ENCODE measurements around the gene GRAMD2A. TPM values are rescaled to one million over a fixed set of nuclear protein-coding genes. Genes with fewer than 3 reads are reported as not detected.
"Not testable (repeated sequence)": the region's sequence is repeated elsewhere in the genome, so short reads cannot be mapped to it uniquely, and the experiment has no call there.

Gene GRAMD2A
- total RNA-seq, 1 donor from 2014 or later, result 0.13 TPM

DNA sequence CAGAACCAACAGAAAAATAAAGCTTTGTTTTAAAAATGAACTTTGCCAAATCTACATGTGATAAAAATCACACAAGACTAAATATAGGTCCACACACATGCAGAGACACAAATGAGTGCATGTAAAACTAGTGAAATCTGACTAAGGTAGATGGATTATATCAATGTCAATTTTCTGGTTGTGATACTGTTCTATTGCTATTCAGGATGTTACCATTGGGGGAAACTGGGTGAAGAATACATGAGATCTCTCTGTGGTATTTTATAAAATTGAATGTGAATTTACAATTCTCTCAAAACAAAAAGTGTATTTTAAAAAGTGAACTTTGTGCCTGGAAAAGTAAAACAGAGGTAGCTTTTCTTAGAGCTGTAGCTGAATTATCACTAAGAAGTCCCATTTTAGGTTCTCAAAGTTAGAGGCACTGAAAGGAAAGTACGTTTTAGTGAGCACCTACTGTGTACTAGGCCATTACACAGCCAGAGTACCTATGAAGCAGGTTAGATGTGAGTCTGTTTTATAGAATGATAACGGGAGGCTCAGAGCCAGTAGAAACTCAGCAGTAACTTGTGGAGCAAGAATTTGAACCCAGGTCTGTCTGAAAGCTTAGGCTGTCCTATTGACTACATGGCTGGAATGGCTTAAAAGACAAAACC is 8.2 kb downstream of the GRAMD2A start:
- no peak for DNase-seq (ENCODE audit: low read depth in 2 of 2)

DNA sequence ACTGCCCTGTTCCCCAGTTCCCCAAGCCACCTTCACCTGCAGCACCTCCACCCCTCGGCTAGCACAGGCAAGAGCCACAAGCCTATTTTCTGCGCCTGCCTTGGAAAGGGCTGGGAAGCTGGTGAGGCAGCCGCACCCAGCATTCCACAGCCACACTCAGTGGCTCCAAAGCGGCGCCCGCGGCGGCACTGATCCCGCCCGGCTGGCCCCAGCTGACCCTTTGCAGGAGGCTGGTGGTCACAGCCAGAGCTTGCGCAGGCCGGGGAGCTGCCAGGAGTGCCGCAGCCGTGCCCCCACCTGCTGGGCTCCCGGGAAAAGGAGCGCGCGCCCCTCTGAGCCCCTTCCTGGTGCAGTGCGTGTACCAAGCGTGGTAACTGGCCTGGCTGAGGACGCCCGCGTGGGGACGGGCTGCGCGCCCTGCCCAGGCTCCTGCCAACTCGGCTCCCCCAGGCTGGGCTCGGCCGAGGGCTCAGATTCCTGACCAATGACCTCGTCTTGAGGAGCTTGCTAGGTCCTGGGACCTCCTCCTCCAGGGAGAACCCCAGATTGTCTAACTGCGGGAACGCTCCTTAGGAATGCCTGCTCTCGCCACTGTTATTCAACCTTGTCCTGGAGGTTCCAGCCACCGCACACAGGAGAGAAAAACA is 13.3 kb downstream of the GRAMD2A start:
- DNase-seq (ENCODE audit: low read depth in 2 of 2), result no peak

DNA sequence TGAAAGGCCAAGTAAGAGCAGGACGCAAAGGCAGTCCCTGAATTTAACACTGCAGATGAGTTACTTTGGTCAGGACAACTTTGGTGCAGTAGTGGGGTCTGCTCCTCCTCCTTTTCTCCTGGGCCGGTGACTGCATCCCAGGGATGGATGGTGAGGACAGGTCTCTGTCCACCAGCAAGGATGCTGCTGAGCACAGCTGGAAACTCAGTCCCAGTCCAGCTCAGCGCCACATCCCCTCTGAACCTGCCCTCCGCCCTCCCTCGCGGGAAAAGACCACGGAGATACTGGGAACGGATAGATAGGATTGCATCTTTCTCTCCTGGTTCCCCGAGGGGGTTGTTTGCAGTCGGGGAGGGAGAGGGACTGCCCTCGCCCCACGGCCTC is 13.8 kb downstream of the GRAMD2A start:
- no peak for DNase-seq (ENCODE audit: low read depth in 2 of 2)

DNA sequence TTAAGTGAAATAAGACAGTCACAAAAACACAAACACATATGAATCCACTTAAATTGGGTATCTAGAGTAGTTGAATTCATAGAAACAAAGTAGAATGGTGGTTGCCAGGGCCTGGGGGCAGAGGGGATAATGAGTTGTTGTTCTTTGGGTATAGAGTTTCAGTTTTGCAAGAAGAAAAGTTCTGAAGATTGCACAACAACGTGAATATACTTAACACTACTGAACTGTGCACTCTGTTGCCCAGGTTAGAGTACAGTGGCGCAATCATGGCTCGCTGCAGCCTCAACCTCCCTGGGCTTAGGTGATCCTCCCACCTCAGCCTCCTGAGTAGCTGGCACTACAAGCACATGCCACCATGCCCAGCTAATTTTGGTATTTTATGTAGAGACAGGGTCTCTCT is 14.9 kb downstream of the GRAMD2A start:
- DNase-seq (ENCODE audit: low read depth in 2 of 2), result no peak

DNA sequence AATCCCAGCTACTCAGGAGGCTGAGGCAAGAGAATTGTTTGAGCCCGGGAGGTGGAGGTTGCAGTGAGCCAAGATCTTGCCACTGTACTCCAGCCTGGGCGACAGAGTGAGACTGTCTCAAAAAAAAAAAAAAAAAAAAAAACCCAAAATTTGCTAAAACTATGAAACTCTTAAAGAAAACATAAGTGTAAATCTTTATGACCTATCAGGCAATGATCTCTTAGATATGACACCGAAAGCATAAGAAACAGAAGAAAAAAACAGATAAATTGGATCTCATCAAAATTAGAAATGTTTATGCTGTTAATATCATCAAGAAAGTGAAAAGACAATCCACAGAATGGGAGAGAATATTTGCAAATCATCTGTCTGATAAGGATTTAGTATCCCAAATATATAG is 15.3 kb downstream of the GRAMD2A start:
- no peak for DNase-seq (ENCODE audit: low read depth in 2 of 2)

DNA sequence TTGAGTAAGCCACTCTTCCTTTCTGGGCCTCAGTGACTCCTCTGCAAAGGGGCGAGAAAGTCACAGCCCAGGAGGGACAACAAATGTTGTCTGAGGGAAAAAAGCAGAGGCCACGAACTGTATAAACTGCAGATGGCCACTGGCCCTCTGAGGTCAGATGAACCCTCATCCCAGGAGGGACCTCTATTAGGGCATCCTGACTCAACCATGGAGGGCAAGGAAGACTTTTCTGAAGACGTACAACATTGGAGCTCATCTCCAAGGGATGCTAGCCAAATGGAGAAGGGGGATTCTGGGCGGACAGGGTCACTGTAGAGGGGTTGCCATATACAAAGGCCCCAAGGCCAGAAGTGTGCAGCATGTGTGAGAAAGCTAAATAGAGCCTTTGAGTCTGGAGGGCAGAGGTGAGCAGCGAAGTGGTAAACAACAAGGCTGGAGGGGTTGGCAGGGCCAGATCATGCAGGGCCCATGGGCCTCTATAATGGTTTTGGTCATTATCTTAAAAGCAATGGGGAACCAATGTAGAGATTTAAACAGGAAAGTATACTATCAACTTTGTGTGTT is 16.7 kb downstream of the GRAMD2A start:
- DNase-seq (ENCODE audit: low read depth in 2 of 2), result no peak

DNA sequence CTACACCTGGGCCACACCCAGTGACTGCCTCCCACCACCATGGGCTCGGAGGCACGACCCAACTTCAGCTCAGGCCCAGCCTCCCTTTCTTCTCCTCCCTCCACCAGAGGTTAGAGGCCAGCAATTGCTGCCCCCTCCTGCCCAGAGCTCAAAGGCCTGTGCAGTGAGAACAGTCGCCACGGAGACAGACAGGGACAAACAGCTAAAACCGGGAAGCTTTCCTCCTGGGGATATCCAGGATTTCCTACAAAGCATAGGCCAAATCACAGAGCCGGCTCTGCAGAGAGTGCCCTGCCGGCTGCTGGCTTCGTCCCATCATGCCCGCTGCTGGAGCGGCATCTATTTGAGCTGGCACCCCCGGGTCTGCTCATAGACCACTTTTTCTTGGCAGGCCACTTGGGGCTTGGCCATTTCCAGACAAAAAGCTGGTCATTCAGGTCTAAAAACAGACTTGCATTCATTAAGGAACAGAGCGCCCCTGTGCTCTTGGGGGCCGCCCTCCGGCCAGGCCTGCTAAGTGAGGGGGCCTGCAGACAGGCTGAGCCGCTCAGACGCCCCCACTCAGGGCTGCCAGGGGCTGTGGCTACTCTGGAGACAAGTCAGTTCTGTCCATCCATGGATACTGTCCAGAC is 17.5 kb downstream of the GRAMD2A start:
- DNase-seq (ENCODE audit: low read depth in 2 of 2), result peak; percentile 61 to 62

DNA sequence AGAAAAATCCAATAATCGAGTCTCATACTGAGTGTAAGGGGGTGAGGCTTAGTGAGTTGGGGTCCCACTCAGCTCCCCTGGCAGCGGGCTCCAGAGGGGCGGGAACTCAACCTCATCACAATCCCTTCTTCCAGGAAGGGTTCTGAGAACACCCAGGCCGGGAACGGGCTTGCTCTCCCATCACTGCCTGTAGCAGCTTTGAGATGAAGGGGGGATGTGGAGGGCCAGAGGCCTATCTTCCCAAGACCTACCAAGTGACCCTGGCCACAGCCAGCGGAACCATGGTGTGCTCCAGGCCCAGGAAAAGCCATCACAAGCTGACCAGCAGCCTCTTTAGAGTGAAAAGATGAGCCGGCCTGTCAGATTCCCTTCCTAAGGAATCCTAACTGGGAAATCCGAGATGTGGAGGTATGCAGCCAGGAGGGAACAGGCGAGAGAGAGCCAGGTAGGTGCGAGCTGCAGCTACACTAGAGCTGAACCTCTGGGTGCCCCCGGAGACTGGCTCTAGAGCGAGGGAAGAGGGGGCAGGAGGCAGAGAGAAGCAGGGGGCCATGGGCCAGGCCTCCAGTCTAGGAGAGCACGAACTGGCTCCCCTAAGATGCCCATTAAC is 18.5 kb downstream of the GRAMD2A start:
- DNase-seq (ENCODE audit: low read depth in 2 of 2), result no peak

DNA sequence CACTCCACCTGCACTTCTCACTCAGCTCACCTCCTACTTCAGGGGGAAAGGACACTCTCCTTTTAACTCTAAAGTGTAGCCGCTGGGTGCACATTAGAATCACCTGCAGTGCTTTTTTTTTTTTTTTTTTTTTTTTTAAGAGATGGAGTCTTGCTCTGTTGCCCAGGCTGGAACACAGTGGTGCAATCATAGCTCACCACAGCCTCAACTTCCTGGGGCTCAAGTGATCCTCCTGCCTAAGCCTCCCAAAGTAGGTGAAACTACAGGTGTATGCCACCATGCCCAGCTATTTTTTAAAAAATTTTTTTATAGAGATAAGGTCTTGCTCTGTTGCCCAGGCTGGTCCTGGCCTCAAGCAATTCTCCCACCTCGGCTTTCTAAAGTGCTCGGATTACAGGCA is 20.8 kb downstream of the GRAMD2A start:
- DNase-seq (ENCODE audit: low read depth in 2 of 2), result no peak

DNA sequence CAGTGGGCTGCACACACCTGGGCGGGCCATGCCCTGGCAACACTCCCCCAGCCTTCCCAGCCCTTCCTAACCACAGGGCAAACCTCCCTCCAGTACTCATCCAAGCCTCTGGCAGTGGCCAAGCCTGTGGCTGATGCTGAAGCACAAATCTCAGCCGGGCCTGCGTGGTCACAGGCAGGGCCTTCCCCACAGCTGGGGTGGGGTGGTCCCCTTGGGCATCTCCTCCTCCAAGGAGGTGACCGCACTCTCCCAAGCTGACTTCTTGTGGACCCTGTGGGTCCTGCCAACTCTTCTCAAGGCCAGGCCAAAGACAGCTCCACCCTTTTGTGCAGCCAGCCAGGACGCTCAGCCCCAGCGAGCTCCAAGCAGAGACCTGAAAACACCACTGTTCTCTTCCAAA is 21.4 kb downstream of the GRAMD2A start:
- no peak for DNase-seq (ENCODE audit: low read depth in 2 of 2)

DNA sequence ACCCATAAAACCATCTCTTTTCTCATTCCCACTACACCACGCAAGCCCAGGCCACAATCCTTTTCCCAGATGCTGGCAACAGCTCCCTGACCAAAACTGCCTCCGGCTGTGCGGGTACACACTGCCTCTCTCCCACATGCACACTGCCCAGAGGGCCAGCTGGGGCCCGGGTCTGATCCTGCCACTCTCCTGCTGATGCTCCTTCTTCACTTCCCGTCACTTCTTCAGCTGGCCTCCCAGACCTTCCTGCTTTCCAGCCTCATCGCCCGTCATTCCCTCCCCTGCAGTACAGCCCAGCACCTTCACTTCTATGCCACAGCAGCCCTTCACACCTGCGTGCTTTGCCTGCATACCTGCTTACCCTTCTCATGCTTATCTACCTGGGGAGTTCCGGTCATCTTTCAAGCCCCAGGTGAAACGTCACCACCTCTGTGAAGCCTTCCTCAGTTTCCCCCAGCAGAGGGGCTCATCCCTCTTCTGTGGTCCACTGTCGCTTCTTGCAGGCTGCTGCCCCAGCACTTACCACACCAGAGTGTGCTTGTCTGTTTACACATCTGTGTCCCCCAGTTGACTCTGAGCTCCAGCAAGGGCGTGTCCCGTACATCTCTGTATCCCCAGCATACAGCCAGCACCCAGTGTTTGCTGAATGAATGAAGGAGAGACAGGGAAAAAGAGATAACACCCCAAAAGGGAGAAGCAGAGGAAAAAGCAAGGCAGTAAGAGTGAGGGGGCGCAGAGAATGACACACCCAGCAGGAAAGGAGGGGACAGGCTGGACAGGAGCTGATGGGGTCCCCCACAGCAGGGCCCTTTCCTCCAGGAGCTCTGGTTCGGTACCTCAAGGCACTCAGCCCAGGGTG is 22.2 kb downstream of the GRAMD2A start:
- no peak for DNase-seq (ENCODE audit: low read depth in 2 of 2)

DNA sequence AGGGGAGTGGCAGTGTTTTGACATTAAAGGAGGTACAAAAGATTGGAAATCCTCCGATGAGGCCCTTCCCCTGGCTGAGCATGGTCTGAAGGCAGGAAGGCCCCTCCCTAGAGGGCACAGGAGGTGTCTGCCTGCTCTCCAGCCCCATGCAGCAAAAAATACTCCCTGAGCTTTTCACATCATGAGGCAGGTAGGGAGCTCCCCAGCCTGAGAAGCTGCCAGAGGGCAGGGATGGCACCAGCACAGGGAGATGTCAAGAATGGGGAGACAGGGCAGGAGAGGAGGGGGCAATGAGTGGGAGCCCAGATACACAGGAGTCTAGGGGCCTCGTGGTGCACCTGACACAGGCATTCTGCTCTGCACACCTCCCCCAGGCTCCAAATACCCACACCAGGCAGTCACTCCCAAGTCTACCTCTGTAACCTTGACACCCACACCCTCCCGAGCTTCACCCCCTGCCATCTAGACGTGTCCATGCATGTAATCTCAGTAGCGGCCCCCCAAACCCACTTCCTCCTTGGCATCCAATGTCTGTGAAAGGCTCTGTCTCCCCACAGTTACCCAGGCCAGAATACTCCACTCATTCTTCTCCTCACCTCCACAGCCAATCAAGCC is 22.9 kb downstream of the GRAMD2A start:
- no peak for DNase-seq (ENCODE audit: low read depth in 2 of 2)

DNA sequence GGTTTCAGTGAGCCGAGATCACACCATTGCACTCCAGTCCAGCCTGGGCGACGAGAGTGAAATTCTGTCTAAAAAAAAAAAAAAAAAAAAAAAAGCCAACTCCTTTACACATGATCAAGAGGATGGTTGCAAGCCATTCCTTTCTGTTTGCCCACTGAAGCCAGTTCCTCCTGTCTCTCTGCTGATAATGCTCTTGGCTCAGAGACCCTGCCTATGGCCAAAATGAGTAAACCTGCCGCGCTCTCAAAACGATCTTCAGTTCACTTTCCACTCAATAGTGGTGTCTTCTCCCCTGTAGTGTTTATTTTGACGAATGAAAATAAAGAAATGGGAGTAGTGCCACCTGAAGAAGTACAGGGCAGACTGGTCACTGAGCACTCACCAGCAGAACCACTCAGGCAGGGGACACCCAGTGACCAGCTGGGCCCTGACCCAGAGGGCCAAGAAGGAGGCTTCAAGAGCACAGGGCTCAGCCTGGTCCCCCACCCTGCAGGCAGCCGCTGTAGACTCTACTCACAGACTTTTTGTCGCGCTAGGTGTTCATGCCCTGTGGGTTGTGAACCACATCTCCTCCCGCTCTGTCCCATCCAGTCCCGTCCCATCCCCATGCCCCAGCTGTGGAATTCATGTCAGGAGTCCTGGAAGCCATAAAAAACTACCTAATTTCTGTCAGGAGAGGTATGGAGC is 23.6 kb downstream of the GRAMD2A start:
- no peak for DNase-seq (ENCODE audit: low read depth in 2 of 2)

DNA sequence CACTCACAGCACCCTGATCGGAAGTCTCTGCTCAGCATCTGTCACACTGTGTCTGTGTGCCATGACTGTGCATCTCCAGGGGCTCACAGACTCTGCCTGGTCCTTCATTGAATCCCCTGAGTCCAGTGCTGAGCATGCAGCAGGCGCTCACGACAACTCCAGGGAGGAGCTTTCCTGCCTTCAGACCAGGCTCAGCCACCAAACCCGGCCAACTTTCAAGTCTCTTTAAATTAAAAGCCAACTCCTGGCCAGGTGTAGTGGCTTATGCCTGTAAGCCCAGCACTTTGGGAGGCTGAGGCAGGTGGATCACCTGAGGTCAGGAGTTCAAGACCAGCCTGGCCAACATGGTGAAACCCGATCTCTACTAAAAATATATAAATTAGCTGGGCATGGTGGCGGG is 24.2 kb downstream of the GRAMD2A start:
- DNase-seq (ENCODE audit: low read depth in 2 of 2), result no peak

DNA sequence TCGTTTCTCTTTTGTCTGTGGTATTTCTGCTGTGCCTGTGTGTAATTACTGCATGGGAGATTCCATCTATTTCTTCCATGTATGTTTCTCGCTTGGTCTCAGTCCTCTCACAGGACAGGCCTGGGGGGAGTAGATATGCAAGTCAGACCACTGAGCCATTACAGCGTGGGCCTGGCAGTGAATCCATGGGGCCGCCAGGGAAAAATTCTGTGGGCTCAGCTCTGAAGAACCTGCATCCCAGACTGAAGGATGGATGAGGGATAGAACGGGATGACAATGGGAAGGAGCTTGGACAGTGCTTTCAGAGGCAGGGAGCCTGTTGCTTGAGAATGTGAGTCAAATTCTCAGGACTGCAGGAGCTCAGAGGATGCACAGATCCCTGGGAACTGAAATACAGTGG is 24.8 kb downstream of the GRAMD2A start:
- DNase-seq (ENCODE audit: low read depth in 2 of 2), result no peak

DNA sequence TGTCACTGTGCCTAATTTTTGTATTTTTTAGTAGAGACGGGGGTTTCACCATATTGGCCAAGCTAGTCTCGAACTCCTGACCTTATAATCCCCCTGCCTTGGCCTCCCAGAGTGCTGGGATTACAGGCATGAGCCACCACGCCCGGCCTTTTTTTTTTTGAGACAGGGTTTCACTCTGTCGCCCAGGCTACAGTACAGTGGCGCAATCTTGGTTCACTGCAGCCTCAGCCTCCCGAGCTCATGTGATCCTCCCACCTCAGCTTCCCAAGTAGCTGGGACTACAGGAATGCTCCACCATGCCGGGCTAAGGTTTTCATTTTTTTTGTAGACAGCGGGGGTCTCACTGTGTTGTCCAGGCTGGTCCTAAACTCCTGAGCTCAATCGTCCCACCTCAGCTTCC is 25.6 kb downstream of the GRAMD2A start:
- DNase-seq (ENCODE audit: low read depth in 2 of 2), result not testable (repeated sequence)

DNA sequence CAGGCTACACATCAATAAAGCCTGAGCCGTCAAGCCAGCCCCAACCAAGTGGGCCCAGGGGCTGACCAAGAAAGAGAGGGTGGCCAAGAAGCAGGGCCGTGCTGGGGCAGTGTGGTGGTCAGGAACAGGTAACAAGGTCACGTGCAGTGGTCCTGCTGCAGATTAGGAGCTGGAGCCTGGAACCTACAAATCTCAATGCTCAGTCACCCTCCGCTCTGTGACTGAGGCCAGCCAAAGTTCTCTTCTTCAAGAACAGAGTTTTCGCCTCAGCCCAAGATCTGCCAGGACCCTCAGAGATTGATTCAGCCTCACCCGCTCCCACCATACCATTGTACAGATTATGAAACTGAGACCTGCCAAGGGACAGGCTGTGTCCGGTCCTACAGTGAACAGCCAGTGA is 26.9 kb downstream of the GRAMD2A start:
- DNase-seq (ENCODE audit: low read depth in 2 of 2), result no peak

DNA sequence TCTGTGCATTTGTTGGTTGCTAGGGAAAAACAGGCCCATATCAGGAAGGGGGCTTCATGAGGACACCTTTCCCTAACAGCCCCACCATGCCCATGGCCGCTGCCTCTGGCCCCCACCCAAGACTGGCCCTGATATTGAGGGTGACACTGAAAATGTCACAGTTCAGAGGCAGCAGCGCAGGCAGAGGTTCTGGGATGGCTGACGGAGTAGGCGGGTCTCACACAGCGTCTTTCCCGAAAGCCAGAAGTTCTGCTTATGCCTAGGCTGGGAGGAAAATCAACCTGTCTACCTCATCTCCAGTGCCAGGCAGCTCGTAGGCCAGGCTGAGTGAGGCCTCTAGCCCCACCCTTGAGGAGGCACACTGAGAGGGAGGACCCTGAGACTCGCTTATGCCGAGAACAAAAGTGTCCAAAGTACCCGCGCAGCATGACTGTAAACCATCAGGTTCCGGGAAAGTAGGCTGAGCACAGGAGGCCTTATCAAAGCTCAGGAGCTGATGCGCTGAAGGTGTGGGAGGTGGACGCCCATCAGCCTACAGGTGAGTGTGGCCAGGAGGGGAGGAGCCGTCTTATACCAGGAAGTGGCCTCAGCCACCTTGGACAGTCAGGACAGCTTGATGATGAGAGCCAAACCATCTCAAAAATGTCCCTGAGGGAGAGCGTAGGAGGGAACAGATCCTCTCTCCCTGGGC is 27.5 kb downstream of the GRAMD2A start:
- no peak for DNase-seq (ENCODE audit: low read depth in 2 of 2)

DNA sequence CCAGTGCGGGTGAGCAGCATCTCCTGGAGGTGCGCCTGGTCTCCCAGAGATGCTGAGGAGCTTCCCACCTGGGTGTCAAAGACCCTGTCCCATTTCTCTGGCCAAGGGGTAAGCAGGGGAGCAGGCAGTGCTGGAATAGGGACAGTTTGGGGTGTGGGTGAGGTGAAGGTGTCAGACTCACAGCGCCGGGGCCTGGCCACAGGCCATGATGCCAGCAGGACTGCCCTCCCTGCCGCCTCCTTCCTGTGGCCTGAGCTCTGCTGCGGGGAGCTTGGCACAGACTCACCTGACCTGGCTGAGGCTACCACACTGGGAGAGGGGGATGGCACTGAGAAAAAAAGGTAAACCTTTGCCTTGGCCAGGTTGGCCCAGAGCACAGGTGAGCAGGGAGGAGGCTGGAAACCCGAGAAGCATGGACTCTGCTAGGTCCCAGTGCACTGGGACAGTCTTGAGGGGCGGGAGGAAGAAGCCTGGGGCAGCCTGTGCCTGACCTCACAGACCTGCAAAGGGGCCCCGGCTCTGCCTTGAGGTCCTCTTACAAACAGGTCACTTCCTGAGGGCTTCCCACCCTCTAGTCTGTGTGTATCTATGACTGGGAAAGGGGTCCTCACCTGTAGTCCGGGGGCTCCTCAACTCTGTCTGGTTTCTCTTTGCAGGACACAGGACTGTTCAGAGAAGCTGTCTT is 28.2 kb downstream of the GRAMD2A start:
- DNase-seq (ENCODE audit: low read depth in 2 of 2), result no peak

Measured in dermis microvascular lymphatic vessel endothelial cell (primary cell).